DND-41 (cell line): Measurements from ENCODE around the gene LIM2.
"Not testable (repeated sequence)": the region's sequence is repeated elsewhere in the genome, so short reads cannot be mapped to it uniquely, and the experiment has no call there.

Experiments used
- ATAC-seq: fragments of 200-7000 bp; cut with Tn5 transposase; 3 replicates; pipeline ENCODE4 v1.9.1; 2021; ENCODE audit warnings: low read depth; ENCODE audit not compliant: insufficient read depth
- DNase-seq: peaks from one replicate; pipeline ENCODE4 v3.0.0-alpha.2; 2020
- H2AFZ ChIP-seq: 2 replicates; pipeline ENCODE4 v1.6.0; 2012; ENCODE audit warnings: low read depth, low read length
- H3K27ac ChIP-seq: 2 replicates; pipeline ENCODE4 v1.5.1; 2012; ENCODE audit warnings: low read length, inconsistent platforms
- H3K27me3 ChIP-seq: fragments of 200-600 bp; sonication (generic); 2 replicates; pipeline ENCODE4 v1.6.0; 2012; ENCODE audit warnings: low read length, mild to moderate bottlenecking, inconsistent platforms; ENCODE audit not compliant: insufficient read depth, poor library complexity
- H3K36me3 ChIP-seq: 2 replicates; pipeline ENCODE4 v1.5.1; 2012; ENCODE audit warnings: low read length, inconsistent platforms; ENCODE audit not compliant: insufficient read depth
- H3K4me1 ChIP-seq: 2 replicates; pipeline ENCODE4 v1.5.1; 2012; ENCODE audit warnings: mild to moderate bottlenecking, low read length; ENCODE audit not compliant: insufficient read depth
- H3K4me2 ChIP-seq: 2 replicates; pipeline ENCODE4 v1.6.0; 2012; ENCODE audit warnings: mild to moderate bottlenecking, moderate library complexity, low read length, inconsistent platforms; ENCODE audit not compliant: insufficient read depth
- H3K4me3 ChIP-seq, 2 experiments: fragments of 200-600 bp in 1 of 2; shearing (Covaris generic) in 1 of 2; 2 replicates each; pipeline ENCODE4 v1.5.1; 2012 to 2016; ENCODE audit warnings: inconsistent platforms in 2 of 2, low read length in 2 of 2, mild to moderate bottlenecking in 2 of 2, low read depth in 1 of 2, moderate library complexity in 1 of 2
- H3K79me2 ChIP-seq: 2 replicates; pipeline ENCODE4 v1.6.0; 2012; ENCODE audit warnings: low read length, inconsistent platforms; ENCODE audit not compliant: insufficient read depth
- H3K9ac ChIP-seq: 2 replicates; pipeline ENCODE4 v1.6.0; 2012; ENCODE audit warnings: low read depth, mild to moderate bottlenecking, inconsistent platforms, low read length, moderate library complexity
- H3K9me3 ChIP-seq: 2 replicates; pipeline ENCODE4 v1.5.1; 2012; ENCODE audit warnings: low read length, moderate library complexity, mild to moderate bottlenecking, inconsistent platforms; ENCODE audit not compliant: insufficient read depth, severe bottlenecking
- H4K20me1 ChIP-seq: 2 replicates; pipeline ENCODE4 v1.6.0; 2012; ENCODE audit warnings: low read length; ENCODE audit not compliant: insufficient read depth
- CTCF ChIP-seq: IDR thresholded peaks from 2 replicates; pipeline ENCODE4 v1.5.1; 2012; ENCODE audit warnings: borderline replicate concordance, low read length, moderate library complexity, mild to moderate bottlenecking; ENCODE audit not compliant: poor library complexity, severe bottlenecking; ENCODE audit errors: extremely low read depth
- EZH2 ChIP-seq: IDR thresholded peaks from 3 replicates; pipeline ENCODE4 v1.6.1; 2012; ENCODE audit warnings: borderline replicate concordance, low read depth, mild to moderate bottlenecking, moderate library complexity, low read length, inconsistent platforms; ENCODE audit not compliant: severe bottlenecking

The LIM2 gene

GRCh38 chr19:51417107-51417809, 29.5 kb upstream of the LIM2 start, which contains the start of gene SIGLEC10:
SIGLEC10 (minus strand) TSS chr19:51417642; CDS start chr19:51417581, 61 bp downstream.
- no peaks in the 10 kb centered on the region for H3K27me3 ChIP-seq
- DNase-seq (no peak), ATAC-seq (no peak)
- no peak within 1 kb of the TSS for H3K9ac ChIP-seq
- H3K79me2 ChIP-seq = no peaks in the 10 kb centered on the region
- no peaks in the 10 kb centered on the region for H3K4me1 ChIP-seq
- H4K20me1 ChIP-seq = no peaks in the 10 kb centered on the region; the same call in 1 of the 2 replicates
- no peak within 1 kb of the TSS for H3K4me3 ChIP-seq
- H3K36me3 ChIP-seq = no peaks in the 10 kb centered on the region
- no peaks in the 10 kb centered on the region for H3K9me3 ChIP-seq
- H3K27ac ChIP-seq = no peak within 1 kb of the TSS
- no peak for TF ChIP-seq EZH2
- no peak for TF ChIP-seq CTCF
- H2AFZ ChIP-seq = no peak within 1 kb of the TSS
- no peak within 1 kb of the TSS for H3K4me2 ChIP-seq

GRCh38 chr19:51416422-51416821, 28.6 kb upstream of the LIM2 start:
- H4K20me1 ChIP-seq, H3K9me3 ChIP-seq, H3K4me2 ChIP-seq, H3K27me3 ChIP-seq, H3K9ac ChIP-seq, H3K36me3 ChIP-seq, H3K4me1 ChIP-seq, H3K4me3 ChIP-seq, DNase-seq, H3K79me2 ChIP-seq, ATAC-seq, H2AFZ ChIP-seq, H3K27ac ChIP-seq: not testable (repeated sequence)

- ATAC-seq = no peak
- Histone ChIP-seq H3K27me3 (no peaks in the 10 kb centered on the region), H2AFZ (no peak overlapping the region), H3K9ac (no peak overlapping the region), H3K79me2 (no peaks in the 10 kb centered on the region), H3K9me3 (no peaks in the 10 kb centered on the region), H3K4me1 (no peaks in the 10 kb centered on the region), H3K4me2 (no peak overlapping the region), H3K4me3 (no peak overlapping the region), H4K20me1 (no peaks in the 10 kb centered on the region), H3K27ac (no peak overlapping the region), H3K36me3 (no peaks in the 10 kb centered on the region)
- DNase-seq = no peak
- no peak for TF ChIP-seq CTCF
- no peak for TF ChIP-seq EZH2
Observed at GRCh38 chr19:51415187-51415586, 27.4 kb upstream of the LIM2 start.

GRCh38 chr19:51410950-51411748, 23.4 kb upstream of the LIM2 start:
- peaks cover 2% of the 10 kb centered on the region for H3K9me3 ChIP-seq
- no peaks in the 10 kb centered on the region for H4K20me1 ChIP-seq
- H3K9ac ChIP-seq = no peak overlapping the region
- no peak for TF ChIP-seq EZH2
- no peak for TF ChIP-seq CTCF
- no peak overlapping the region for H2AFZ ChIP-seq
- no peak overlapping the region for H3K4me2 ChIP-seq
- no peaks in the 10 kb centered on the region for H3K27me3 ChIP-seq
- H3K27ac ChIP-seq = no peak overlapping the region
- H3K79me2 ChIP-seq = no peaks in the 10 kb centered on the region
- ATAC-seq = no peak
- DNase-seq = no peak
- no peaks in the 10 kb centered on the region for H3K36me3 ChIP-seq
- H3K4me3 ChIP-seq = no peak overlapping the region
- H3K4me1 ChIP-seq = no peaks in the 10 kb centered on the region
